Dermis blood vessel endothelial cell (primary cell): ENCODE results near the gene EML4. TPM values are rescaled to one million over a fixed set of nuclear protein-coding genes. Genes with fewer than 3 reads are reported as not detected.
"Not testable (repeated sequence)": the region's sequence is repeated elsewhere in the genome, so short reads cannot be mapped to it uniquely, and the experiment has no call there.

Source experiments
- DNase-seq: peaks from one replicate; pipeline ENCODE4 v3.0.0; 2010
- total RNA-seq: library from RNA; depleted of rRNA; stranded (reverse); fragments of >200 nt; gene quantifications from 2 replicates; pipeline ENCODE4 v1.2.3, GENCODE V29; 2014

Gene EML4, protein sequence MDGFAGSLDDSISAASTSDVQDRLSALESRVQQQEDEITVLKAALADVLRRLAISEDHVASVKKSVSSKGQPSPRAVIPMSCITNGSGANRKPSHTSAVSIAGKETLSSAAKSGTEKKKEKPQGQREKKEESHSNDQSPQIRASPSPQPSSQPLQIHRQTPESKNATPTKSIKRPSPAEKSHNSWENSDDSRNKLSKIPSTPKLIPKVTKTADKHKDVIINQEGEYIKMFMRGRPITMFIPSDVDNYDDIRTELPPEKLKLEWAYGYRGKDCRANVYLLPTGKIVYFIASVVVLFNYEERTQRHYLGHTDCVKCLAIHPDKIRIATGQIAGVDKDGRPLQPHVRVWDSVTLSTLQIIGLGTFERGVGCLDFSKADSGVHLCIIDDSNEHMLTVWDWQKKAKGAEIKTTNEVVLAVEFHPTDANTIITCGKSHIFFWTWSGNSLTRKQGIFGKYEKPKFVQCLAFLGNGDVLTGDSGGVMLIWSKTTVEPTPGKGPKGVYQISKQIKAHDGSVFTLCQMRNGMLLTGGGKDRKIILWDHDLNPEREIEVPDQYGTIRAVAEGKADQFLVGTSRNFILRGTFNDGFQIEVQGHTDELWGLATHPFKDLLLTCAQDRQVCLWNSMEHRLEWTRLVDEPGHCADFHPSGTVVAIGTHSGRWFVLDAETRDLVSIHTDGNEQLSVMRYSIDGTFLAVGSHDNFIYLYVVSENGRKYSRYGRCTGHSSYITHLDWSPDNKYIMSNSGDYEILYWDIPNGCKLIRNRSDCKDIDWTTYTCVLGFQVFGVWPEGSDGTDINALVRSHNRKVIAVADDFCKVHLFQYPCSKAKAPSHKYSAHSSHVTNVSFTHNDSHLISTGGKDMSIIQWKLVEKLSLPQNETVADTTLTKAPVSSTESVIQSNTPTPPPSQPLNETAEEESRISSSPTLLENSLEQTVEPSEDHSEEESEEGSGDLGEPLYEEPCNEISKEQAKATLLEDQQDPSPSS
- total RNA-seq = 21.6 and 28.4 TPM in 2 replicates

DNA sequence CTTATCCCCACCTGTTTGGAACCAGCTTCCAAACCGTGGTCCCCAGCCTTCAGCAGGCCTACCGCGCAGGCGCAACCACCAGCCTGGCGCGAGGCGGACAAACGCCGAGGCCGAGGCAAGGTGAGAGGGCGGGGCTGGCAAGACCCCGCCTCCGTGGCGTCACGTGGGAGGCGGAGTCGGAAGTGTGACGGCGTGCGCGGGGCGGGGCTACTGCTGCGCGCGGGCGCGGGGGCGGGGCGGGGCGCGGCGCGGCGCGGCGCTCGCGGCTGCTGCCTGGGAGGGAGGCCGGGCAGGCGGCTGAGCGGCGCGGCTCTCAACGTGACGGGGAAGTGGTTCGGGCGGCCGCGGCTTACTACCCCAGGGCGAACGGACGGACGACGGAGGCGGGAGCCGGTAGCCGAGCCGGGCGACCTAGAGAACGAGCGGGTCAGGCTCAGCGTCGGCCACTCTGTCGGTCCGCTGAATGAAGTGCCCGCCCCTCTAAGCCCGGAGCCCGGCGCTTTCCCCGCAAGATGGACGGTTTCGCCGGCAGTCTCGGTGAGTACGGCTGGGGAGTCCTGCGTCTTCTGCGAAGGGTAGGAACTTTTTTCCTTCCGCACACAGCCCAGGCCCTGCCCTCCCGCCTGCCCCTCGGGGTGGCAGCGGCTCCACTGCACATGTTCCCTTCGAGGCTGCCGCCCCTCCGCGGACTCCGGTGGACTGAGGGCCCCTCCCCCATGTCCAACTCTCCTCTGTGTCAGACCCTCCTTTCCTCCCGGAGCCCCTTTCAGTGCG, at the start of gene EML4:
Gene EML4 (plus strand): TSS at position 254 of the 774 bp plus-strand sequence. CDS start 259 bp downstream, at position 513.
- DNase-seq = peak; percentile 93

DNA sequence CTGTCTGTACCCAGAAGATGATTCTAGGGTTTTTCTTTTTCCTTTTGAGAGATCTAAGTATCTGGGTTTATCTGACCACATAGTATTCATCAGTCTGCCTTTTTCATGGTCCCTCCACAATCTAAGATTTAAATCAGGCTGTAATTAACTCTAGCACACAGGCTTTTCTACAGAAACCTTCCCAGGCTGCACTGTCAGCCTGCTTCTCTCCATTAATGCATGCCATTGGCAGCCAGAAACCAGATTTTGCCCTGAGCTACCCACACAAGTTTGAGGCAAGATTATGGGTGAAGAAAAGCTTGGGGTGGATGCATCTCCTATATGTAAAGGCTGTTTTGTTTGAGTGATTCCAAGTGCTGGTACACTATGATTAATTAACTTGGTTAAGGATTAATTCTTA, 45.7 kb upstream of the EML4 start:
- DNase-seq = no peak

DNA sequence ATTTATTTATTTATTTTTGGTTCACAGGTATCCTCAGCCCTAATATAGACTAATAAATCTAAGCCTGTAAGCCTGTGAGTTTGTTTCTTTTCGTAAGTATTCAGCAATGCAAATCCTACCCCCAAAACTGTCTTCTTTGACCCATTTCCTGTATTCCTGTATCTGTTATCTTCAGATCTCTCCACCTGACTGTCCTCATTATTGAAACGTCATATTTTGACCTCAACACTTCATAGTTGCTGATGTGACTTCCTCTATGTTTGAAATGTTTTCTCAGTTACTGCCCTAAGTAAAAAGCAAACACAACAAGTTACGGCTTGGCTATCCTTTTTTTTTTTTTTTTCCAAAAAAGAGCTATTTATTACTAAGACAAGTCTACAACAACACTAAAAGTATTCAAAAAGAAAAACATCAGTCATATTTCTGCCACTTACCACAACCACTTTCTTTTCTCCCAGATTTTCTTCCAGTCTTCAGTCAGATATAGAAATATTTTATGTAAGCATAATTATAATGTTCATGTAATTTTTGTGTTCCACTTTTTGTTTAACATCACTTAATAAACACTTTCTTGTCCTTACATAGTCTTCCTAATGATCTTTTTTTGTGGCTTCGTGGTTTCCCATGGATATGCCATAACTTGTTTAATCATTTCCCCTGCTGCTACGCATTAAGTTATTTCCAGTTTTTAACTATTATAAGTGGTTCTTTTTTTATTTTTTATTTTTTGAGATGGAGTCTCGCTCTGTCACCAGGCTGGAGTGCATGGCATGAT, 45.0 kb upstream of the EML4 start:
- no peak for DNase-seq

DNA sequence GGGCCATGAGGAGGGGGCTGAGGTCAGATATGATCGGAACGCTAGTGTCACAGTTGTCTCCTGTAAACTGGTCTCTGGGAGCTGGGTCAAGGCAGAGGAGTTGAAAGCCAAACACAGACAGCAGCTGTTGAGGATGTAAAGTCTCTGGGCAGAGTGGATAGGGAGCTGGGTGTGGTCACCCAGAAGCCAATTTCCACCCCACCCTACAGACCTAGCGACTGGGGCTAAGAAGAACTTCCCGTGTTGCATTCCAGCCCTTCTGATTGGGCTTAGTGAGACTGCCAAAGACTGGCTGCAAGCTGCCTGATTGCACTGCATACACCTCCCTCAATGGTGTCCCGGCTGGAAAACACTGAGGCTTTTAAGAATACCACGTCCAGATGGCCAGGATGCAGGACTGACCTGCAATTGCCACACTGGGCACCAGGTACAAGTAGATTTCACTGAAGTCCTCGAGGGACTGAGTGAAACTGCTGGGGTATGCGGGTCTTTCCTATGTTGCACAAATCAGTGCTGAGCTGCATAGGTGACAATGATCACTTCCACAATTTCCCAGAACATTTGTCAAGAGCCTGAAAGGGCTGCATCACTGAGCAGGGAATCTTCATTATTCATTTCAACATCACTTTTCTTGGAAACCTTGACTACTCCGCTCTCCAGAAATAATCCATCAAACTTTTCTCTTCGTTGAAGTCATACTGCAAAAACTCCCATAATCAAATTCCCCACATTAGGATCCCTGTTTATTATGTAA, 43.1 kb upstream of the EML4 start:
- DNase-seq = no peak

DNA sequence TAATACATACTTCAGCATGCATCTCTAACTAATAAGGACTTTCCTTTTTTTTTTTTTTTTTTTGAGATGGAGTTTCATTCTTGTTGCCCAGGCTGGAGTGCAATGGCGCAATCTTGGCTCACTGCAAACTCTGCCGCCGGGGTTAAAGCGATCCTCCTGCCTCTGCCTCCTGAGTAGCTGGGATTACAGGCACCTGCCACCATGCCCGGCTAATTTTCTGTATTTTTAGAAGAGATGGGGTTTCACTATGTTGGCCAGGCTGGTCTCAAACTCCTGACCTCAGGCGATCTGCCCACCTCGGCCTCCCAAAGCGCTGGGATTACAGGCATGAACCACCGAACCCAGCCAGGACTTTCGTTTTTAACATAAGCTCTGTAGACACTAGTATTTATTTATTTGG, 42.3 kb upstream of the EML4 start:
- DNase-seq = not testable (repeated sequence)

DNA sequence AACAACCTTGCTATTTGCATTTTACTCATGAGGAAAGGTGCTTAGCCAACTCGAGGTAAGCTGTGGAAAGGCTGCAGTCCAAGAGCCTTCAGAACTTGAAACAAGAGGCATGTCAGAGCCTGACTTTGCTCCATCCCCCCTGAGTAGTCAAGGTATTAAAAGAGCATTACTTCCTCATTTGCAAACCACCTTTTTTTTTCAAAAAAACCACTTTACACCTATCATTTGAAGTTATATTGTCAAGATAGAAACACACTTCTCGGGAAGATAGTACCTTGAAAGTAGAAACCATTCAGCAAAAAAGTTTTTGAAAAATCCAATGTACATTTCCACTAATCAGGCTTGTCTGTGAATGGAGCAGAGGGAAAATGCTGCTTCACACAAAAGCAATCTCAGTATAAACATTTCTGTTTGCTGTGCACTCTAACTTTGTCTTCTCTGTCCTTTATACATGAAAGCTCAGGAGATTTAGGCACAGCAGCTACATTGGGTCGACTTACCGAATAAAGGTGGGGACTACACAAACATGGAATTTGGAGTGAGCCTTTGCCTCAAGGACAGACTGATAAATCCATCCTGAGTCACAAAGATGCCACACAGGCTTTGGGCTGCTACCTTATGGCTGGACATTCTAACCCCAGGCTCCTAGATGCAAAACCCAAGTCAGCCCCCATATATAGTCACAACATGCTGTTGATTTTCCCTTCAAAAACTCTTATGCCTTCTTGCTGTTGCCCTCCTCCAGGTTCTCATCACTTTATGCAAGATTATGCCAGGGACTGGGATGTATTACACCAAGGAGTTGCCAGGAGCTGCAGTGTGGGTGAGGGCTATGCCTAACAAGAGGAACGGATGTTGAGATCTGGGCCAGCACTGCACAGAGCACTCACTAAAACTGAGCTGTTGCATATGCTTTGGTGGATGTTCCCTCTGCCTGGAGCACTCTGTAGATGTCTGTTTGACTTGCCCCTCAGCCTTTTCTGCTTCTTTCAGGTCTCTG, 41.4 kb upstream of the EML4 start:
- no peak for DNase-seq

DNA sequence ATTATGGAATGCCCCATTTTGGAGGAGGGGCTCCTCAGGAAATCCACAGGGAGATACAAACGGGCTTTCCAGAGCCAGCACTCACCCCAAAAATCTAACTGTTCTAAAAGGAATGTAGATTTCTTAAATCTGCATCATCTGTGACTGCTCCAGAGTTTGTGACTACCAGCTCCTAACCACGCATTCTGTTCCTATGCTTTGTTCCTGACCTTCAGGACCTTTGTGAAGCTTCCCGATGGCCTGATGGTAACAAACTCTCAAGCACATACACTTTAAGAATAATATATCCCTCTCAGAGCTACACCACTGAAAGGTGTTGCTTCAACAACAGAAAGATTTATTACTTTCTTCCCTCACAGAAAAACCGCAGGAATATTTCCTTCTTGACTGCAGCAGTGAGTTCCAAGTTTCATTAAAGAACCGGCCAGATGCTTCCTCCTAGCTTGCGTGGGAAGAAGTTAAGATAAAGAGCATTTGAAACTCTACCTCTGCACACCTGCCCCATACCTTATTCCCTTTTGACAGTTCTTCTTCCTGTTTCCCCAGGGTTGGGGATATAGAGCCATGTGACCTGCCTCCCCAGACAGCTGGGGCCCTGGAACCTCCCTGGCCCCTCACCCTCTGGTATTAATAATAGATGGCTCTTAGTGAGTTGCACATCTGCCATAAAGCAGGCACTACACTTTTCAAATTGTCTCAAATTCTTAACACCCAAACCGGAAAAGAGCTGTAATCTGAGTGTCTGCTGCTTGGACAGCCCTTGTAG, 40.2 kb upstream of the EML4 start:
- DNase-seq = peak; percentile 35

DNA sequence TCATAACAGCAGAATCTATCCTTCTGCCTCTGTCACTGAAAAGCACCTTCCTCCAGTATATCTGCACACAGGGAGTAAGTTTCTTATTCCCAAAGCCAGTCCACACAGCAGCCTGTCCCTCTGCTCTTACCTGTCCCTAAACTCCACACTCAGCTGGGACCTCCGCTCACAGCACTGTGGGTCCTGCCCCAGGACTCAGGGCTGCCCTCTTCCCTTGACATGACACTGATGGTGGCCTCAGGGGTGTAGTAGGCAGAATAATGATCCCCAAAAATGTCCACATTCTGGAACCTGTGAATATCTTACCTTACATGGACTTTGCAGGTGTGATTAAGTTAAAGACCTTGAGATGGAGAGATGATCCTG, 39.7 kb upstream of the EML4 start:
- no peak for DNase-seq

DNA sequence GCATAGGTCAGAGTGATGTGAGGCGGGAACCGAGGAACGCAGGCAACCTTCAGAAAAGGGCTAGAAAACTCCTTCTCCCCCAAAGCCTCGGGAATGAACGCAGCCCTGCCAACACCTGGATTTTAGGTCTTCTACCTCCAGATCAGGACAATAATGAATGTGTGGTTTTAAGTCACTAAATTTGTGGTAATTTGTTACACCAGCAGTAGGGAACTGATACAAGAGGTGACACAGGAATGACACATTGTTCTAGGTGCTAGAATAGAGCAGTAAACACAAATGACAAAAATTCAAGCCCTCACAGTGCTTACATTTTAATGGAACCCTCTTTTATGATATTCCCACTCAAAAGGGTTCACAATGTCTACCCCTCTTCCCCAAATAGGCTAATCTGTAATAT, 39.2 kb upstream of the EML4 start:
- DNase-seq = no peak

DNA sequence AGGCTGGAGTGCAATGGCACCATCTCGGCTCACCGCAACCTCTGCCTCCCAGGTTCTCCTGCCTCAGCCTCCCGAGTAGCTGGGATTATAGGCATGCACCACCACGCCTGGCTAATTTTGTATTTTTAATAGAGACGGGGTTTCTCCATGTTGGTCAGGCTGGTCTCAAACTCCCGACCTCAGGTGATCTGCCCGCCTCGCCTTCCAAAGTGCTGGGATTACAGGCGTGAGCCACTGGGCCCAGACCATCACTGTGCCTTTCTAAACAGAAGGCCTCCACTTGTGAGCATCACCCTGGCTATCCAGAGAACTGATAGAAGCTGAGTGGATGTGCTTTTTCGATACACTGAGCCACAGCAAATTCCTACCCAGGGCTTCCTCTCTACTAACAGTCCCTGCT, 38.3 kb upstream of the EML4 start:
- not testable (repeated sequence) for DNase-seq

DNA sequence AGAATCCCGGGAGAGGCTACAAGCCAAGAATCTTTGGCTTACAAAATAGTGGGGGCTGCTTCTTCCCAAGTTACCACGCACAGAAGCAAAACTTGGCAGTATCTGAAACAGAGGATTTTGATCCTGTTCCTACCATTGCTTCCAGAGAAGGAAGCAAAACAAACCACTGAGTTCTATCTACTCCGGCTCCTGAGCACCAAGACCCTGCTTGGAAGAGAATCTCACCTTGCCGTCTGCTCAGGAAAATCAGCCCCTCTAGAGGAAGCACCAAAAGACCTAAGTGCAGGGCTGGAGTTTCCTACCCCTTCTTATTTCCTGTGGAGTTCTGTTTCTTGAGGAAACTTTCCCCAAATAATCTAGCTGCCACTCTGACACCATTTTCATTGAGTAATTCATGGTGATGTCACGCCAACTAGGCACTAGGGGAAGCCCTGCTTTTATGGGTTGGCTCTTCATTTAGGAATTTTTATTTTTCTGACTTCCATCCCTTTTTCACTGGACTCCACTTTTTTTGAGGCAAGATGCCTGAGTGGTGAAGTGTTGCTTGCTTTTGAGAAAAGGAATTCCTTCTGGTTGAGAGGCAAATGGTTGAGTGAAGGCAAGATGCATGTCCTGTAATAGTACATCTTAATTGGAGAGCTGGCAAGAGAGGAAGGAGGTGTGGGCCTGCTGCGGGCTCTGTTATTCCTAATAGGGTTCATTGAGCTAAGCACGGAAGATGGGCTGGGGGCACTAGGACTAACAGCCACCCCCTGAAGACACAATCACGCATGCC, 36.8 kb upstream of the EML4 start:
- DNase-seq = no peak

DNA sequence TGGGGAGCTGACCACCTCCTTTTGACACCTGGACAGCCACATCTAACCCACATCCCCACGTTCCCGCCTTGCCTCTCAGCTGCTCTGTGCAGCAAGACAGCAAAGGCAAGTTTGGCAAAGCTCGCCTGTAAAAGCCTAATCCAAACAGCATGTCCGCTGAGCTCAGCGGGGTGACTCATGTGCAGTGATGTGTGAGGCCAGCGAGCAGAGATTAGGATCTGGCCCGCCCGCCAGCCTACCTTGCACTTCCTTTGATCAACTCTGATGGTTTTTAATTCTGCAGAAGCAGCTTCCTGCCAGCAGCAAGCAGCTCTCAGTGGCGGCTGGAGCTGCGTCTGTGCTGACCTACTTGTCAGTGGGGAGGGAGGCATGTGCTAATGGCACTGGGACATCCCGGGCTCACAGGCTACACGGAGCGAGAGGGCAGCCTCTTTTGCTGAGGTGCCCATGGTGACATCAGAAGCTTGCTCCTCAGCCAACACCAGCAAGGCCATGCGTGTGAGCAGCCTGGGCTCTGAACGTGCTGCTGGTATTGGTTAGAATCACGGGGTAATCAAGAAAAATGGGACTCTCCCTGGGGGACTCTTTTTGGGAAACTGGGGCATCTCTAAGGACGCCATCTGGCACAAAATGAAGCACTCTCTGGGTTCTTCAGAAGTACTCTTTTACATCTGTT, 36.0 kb upstream of the EML4 start:
- DNase-seq = peak; percentile 92

DNA sequence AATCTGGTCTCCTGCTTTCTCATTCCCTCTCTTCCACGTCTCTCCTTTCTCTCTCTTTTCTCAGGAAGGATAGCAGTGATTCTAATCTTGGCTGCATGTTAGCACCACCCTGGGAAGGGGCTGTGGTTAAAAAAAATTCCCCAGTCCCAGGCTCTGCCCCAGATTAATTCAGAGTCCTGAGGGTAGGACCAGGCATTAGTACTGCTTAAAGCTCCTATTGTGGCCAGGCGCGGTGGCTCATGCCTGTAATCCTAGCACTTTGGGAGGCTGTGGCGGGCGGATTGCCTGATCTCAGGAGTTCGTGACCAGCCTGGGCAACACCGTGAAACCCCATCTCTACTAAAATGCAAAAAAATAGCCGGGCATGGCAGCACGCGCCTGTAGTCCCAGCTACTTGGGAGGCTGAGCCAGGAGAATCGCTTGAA, 35.4 kb upstream of the EML4 start:
- DNase-seq = no peak

DNA sequence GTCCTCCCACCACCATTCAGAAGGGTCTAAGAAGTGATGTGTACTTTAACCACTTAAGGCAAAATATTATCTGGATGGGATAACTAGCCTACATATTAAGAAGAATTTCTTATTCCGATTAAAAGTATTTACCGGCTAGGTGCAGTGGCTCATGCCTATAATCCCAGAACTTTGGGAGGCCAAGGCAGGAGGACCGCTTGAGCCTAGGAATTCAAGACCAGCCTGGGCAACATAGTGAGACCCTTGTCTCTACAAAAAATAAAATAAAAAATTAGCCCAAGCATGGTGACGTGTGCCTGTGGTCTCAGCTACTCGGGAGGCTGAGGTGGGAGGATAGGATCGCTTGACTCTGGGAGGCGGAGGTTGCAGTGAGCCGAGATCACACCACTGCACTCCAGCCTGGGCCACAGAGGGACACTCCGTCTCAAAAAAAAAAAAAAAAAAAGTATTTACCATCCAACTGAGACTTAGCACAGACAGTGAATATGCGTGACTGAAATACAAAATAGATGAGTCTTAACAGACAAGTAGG, 34.7 kb upstream of the EML4 start:
- DNase-seq = not testable (repeated sequence)

DNA sequence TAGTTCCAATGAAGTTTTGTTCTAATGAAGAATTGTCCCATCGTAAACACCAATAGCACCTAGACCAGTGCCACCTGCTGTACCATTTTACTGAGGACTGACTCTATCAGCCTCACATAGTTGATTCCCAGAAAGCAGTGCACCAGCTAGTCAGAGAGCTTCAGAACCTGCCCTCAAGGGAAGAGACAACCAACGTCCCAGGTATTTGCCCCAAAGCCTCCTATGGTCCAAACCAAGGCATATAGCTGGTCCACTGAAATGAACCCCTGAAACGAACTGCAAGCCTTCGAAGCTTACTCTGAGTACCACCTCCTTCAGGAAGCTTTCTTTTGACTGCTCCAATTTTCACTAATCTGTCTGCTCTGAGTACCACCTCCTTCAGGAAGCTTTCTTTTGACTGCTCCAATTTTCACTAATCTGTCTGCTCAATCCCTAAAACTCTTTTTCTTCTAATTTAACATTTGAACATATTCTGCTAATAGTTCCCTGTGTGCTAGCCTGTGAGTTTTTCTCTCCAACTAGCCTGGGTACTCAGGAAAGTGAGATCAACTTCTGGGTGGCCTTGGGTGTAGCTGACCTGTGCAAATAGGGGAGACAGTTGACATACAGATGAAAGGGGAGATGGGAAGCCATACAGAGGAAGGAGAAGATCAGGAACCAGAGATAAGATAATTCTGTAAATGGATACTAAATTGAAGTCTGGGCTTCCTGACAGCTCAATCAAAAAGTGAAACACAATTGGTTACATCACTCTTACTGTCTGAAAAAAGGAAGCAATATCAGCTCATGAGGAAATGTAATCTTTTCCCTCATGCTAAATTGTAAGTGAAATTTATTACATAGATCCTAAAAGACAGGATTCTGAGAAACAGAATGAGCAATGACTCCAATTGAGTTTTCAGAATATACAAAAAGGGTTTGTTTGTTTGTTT, 33.5 kb upstream of the EML4 start:
- no peak for DNase-seq

DNA sequence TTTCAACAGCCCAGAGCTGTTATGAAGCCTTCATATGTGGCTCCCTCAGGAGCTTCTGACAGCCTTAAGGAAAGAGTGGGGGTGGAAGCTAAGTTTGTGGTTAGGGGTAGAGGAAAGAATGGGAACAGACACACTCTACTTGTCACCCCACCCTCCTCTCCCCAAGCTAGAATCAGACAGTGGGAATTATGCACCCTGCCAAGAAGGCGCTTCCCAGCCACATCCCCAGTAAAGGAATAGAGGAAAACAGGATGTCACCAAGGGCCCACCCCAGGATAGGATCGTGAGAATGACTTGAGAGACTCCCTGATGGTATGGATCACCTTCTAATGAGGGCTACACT, 32.4 kb upstream of the EML4 start:
- DNase-seq = no peak
